Stomach (tissue), 4 donors: ENCODE measurements around the gene YIPF4.

Experiments
- CTCF ChIP-seq, 7 experiments: fragments of 450-650 bp in 4 of 7; fragments of 200-600 bp in 3 of 7; sonication (generic) in 3 of 7; IDR thresholded peaks; one replicate each; pipeline ENCODE4 v1.5.1; 2016 to 2019; ENCODE audit warnings: antibody characterized with exemption in 7 of 7, control low read depth in 2 of 7, mild to moderate bottlenecking in 1 of 7
- POLR2A ChIP-seq, 4 donors: fragments of 450-650 bp; IDR thresholded peaks; one replicate each; pipeline ENCODE4 v1.6.1; 2016; ENCODE audit warnings: antibody characterized with exemption in 4 of 4, control low read depth in 2 of 4, mild to moderate bottlenecking in 1 of 4, moderate library complexity in 1 of 4

- no peak for TF ChIP-seq CTCF (IDR thresholded peaks at IDR 0.05)
- no peak for TF ChIP-seq POLR2A (IDR thresholded peaks at IDR 0.05)
These were observed 42.4 kb upstream of the YIPF4 start for GRCh38 chr2:32235315-32235714.
